Body of pancreas (tissue), 4 donors: Measurements from ENCODE around the gene ARPP19. TPM values are rescaled to one million over a fixed set of nuclear protein-coding genes. Genes with fewer than 3 reads are reported as not detected.

ENCODE experiments used
- ATAC-seq: fragments of 150-250 bp; one replicate; pipeline ENCODE4 v1.9.1; 2016
- DNase-seq, 4 donors: peaks; one replicate each; pipeline ENCODE4 v3.0.0-alpha.2; 2019
- H3K27ac ChIP-seq, 4 donors: fragments of 200-600 bp; sonication (generic); 1 replicate in 3 of 4; 2 replicates in 1 of 4; pipeline versions ENCODE4 v1.5.1 to v1.6.1; 2016 to 2019; ENCODE audit warnings: mild to moderate bottlenecking in 1 of 4, mixed read lengths in 1 of 4, moderate library complexity in 1 of 4
- H3K27me3 ChIP-seq, 2 donors: fragments of 200-600 bp; sonication (generic); one replicate each; pipeline ENCODE4 v1.6.0; 2016; ENCODE audit warnings: mild to moderate bottlenecking in 1 of 2
- H3K36me3 ChIP-seq, 2 donors: fragments of 200-600 bp; sonication (generic); replicated peaks in 1 of 2; 2 replicates each; pipeline ENCODE4 v1.5.1; 2016; ENCODE audit warnings: low read depth in 2 of 2; ENCODE audit not compliant: insufficient read depth in 1 of 2
- H3K4me1 ChIP-seq: fragments of 200-600 bp; sonication (generic); one replicate; pipeline ENCODE4 v1.6.0; 2016
- H3K4me3 ChIP-seq, 2 donors: fragments of 200-600 bp; sonication (generic); 1 replicate in 1 of 2; 2 replicates in 1 of 2; pipeline ENCODE4 v1.5.1; 2016 to 2019
- H3K9me3 ChIP-seq, 3 donors: fragments of 200-600 bp; sonication (generic); 1 replicate in 2 of 3; 2 replicates in 1 of 3; pipeline ENCODE4 v1.5.1; 2016
- CTCF ChIP-seq, 7 experiments: fragments of 450-650 bp in 4 of 7; fragments of 200-600 bp in 3 of 7; sonication (generic) in 3 of 7; IDR thresholded peaks; one replicate each; pipeline ENCODE4 v1.5.1; 2016 to 2019; ENCODE audit warnings: antibody characterized with exemption in 7 of 7
- POLR2A ChIP-seq, 3 donors: fragments of 450-650 bp; IDR thresholded peaks; one replicate each; pipeline ENCODE4 v1.6.1; 2016; ENCODE audit warnings: antibody characterized with exemption in 3 of 3, mild to moderate bottlenecking in 2 of 3
- intact Hi-C: fragments of 100-400 bp; cut with DNase I; formaldehyde crosslinking; loops from one replicate; pipeline ENCODE4 v1.15.1; 2023
- total RNA-seq, 2 donors: library from RNA; depleted of rRNA; stranded (reverse); fragments of >200 nt; gene quantifications; one replicate each; pipeline ENCODE4 v1.1.0, GENCODE V29; 2016

ARPP19 gene
- total RNA-seq, 2 donors from 2014 or later: 37.2 to 65.4 TPM

- ATAC-seq: no peak
These were observed 70.1 kb downstream of the ARPP19 start for GRCh38 chr15:52498706-52499105.

More at GRCh38 chr15:52498706-52499105, 70.1 kb downstream of the ARPP19 start:
- Histone ChIP-seq H3K27ac (no peak overlapping the region), H3K36me3 (no peaks in the 10 kb centered on the region), H3K27me3 (no peaks in the 10 kb centered on the region), H3K4me1 (no peaks in the 10 kb centered on the region), H3K4me3 (no peak overlapping the region), H3K9me3 (no peaks in the 10 kb centered on the region)
- DNase-seq: no peak
- intact Hi-C loops: no loop called here
- TF ChIP-seq POLR2A (IDR thresholded peaks at IDR 0.05): no peak
- no peak for TF ChIP-seq CTCF (IDR thresholded peaks at IDR 0.05)

Other genes with a start within 250 kb of the ARPP19 start
- gene MYO5A, start 40.1 kb downstream of the ARPP19 start, total RNA-seq: 10 to 100 TPM in 1 of 2 donors, 1 to 10 TPM in 1; 8.2 to 11.9 TPM
- 10 to 100 TPM; 37.2 to 63.6 TPM for gene ATOSA, start 110.4 kb upstream of the ARPP19 start, total RNA-seq
- gene ONECUT1, start 221.3 kb upstream of the ARPP19 start, total RNA-seq: 100 to 1,000 TPM in 1 of 2 donors, 10 to 100 TPM in 1; 68.0 to 126 TPM